ENCODE results near the gene SSBP3.
"Not testable (repeated sequence)": the region's sequence is repeated elsewhere in the genome, so short reads cannot be mapped to it uniquely, and the experiment has no call there.

Gene SSBP3

GRCh38 chr1:54228638-54229079 is 177.5 kb downstream of the SSBP3 start:
- FAIRE-seq, result no peak
- no peak for DNase-seq (ENCODE audit: insufficient read length, low spot score)

DNA sequence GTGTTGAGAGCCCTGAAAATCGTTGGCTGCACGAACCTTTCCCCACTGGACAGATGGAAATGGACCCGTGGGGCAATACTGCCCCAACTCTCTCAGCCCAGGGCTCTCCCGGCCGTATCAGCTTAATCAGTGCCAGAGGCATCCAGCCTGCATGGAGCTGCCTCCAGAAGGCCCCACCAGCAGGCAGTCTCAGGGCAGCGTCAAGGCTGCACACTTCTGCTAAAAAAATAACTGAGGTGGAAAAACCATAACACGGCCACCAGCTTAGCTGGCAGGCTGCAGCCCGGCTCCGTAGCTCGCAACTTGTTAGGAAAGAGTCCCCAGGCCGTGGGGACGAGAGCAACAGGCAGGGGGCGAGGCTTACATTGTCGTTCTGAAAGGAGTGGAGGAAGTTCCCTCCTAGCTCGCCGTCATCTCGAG is 178.3 kb downstream of the SSBP3 start:
- DNase-seq (ENCODE audit: insufficient read length, low spot score), result no peak
- FAIRE-seq, result no peak

- DNase-seq (ENCODE audit: insufficient read length, low spot score), result no peak
- no peak for FAIRE-seq
Measured at GRCh38 chr1:54227091-54227602, 179.0 kb downstream of the SSBP3 start.

- FAIRE-seq (no peak), DNase-seq (ENCODE audit: insufficient read length, low spot score) (no peak)
Measured at GRCh38 chr1:54225986-54226559, 180.1 kb downstream of the SSBP3 start.

- no peak for FAIRE-seq
- DNase-seq (ENCODE audit: insufficient read length, low spot score), result no peak
Measured at GRCh38 chr1:54225378-54225777, 180.8 kb downstream of the SSBP3 start.

- no peak for FAIRE-seq
- no peak for DNase-seq (ENCODE audit: insufficient read length, low spot score)
Measured at GRCh38 chr1:54224233-54224632, 182.0 kb downstream of the SSBP3 start.

DNA sequence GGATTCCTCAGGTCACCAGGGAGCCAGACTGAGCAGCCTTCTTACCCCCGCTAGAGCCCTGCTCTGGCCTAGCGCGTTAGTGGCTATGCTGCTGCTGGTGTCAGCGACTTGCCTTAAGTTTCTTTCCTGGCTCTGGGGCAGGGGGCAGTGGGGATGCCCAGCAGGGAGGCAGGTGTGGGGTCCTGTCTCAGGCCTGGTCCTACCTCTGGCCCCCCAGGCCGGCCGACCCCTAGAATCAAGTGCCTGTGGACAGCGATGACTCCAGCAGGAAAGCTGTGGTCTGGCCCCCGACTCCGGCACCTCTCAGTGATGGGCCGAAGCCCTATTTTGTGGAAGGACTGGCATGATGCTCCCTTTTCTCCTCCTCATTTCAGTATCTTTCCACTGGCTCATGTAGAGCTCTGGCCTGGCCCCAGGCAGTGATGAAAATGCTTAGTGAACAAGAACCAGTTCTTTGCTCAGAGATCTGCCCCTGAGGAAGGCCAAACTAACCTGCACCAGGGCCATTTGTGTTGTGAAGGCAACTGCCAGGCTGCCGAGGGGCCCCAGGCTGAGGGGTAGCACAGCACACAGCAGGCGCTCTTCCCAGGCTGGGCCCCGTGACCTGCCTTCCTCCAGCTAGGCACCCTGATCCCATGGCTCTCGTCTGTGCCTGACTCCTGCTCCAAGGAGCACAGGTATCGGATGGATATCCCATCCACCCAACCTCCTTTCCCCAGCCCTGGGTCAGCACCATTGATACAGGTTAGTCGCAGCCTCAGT is 182.6 kb downstream of the SSBP3 start:
- DNase-seq (ENCODE audit: insufficient read length, low spot score) (no peak), FAIRE-seq (no peak)

DNA sequence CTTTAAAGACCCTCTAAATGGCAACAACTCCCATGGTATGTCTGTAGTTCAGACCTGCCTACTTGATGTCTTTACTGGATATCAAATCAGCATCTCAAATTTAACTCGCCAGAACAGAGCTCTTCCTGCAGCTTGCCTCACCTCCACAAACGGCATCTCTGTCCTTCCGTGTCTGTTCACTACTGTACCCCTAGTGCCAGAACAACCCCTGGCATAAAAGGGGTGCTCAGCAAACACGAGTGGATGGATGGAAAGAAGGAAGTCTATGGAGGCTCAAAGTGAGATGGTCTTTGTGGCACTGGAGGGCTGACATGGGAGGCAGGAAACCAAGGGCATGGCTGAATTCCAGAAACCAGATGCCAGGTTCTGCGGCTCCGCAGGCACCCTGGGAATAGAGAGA is 183.5 kb downstream of the SSBP3 start:
- FAIRE-seq, result no peak
- DNase-seq (ENCODE audit: insufficient read length, low spot score), result no peak

GRCh38 chr1:54221867-54222484 is 184.2 kb downstream of the SSBP3 start:
- DNase-seq (ENCODE audit: insufficient read length, low spot score) (no peak), FAIRE-seq (no peak)

DNA sequence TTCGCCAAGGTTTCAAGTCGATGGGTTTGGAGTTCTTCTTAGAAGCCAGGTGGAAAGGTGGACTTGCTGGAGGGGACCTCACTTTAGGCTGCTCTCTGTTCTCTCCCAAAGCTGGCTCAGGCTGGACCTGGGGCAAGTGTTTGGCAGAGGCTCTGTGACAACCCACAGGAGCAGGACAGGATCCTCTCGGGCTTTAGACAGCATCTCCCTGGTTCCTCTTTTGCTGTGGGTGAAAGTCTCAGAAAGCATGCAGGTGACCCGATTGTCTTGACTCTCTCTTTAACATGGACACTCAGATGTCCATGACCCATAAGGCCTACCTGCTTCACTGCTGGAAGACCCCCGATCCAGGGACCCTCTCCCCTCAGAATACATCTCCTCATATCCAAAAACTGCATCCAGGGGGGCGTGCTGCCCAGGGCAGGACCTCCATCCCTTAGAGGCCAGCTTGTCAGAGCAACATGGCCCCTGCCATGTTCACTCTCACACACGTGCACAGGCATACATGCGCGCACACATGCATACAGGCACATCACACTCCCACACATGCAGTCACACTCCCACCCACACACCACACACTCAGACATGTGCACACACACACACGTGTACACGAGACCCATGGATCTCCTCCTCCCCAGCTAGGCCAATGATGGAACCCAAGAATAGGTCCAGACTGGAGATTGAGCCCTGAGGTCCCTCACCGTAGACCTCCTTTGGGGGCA is 184.9 kb downstream of the SSBP3 start:
- no peak for FAIRE-seq
- DNase-seq (ENCODE audit: insufficient read length, low spot score), result no peak

DNA sequence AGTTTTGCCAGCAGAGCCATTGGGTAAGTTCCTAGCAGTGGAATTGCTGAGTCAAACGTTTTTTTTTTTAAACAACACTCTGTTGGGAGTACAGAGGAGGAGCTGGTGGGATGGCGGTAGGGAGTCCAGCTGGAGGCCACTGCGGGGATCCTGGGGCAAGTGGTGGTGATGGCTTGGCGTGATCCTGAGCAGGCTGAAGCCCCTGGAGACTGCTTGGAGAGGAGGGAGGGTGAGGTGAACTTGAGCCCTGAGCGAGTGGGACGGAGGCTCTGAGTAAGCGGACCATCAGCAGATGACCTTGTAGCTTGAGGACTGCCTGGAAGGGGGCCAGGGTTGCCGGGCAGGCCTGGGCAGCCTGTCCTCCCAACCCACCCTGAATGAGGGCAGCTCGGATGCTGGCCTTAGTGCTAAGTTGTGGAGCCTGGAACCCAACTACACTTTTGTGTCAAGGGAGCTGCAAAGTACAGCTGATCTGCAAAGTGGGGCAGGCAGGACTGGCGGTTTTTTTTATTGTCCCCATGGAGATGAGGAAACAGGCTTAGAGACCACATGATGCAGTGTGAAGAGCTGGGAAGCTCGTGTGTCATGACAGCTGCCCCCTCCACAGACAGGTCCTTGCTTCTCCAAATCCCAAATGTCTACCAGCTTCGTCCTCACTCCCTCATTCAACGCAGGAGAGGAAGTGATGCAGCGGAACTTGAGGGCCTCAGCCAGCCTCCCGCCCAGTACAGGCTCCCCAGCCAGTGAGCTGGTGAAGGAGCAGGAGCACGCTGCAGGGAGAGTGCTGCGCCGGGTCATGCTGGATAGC is 186.0 kb downstream of the SSBP3 start:
- no peak for FAIRE-seq

DNA sequence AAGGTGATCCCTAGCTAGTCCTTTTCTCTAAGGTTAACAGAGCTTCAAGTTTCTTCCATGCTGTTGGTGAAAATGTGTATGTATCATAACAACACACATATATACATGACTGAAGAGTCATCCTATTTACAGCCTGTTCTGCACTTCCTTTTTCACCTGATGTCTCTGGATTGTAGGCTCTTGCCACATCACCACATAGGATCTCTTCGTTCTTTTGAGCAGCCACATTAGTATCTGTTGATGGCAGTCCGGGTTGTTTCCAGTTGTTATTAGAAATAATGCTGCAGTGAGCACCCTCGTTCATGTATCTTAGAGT is 186.5 kb downstream of the SSBP3 start:
- DNase-seq (ENCODE audit: insufficient read length, low spot score), result no peak
- no peak for FAIRE-seq

More for the DNA sequence above, 186.0 kb downstream of the SSBP3 start:
- no peak for DNase-seq (ENCODE audit: insufficient read length, low spot score)

DNA sequence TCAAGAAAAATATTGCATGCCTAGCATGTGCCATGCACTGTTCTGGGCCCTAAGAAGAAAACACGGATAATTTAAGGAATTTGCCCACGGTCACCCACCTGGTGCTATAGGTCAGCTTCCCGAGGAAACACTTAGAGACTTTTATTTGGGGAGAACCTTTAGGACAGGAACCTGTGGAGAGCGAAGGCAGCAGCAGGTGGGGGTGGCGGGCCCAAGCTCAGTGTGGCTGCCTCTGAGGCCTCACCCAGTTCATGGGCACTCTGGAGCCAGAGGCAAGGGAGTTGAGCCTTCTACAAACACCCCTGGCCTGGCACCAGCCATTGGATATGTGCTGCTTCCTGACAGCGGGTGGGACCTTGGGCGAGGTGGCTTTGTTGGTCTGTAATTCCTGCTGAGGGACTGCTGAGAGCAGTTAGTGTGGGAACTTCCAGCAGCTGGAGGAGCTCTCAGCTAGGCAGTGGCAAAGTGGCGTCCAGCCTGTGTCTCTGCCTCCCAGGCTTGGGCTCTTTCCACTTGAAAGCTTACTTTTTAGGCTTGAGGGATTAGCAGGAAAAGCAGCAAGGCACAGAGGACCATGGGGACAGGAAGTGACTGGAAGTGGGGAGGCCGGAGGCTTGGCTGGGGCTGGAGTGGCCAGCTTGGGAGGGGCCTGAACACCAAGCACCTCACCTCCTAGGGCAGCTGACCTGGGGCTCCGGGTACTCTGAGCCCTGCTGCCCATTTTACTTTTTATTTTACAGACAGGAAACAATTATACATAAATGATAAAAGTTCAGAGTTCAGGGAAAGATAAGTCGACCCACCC is 187.1 kb downstream of the SSBP3 start:
- FAIRE-seq, result no peak
- DNase-seq (ENCODE audit: insufficient read length, low spot score), result no peak

- DNase-seq (ENCODE audit: insufficient read length, low spot score) (no peak), FAIRE-seq (no peak)
Measured at GRCh38 chr1:54215523-54215922, 190.7 kb downstream of the SSBP3 start.

- FAIRE-seq (no peak), DNase-seq (ENCODE audit: insufficient read length, low spot score) (no peak)
Measured at GRCh38 chr1:54212872-54213271, 193.3 kb downstream of the SSBP3 start.

DNA sequence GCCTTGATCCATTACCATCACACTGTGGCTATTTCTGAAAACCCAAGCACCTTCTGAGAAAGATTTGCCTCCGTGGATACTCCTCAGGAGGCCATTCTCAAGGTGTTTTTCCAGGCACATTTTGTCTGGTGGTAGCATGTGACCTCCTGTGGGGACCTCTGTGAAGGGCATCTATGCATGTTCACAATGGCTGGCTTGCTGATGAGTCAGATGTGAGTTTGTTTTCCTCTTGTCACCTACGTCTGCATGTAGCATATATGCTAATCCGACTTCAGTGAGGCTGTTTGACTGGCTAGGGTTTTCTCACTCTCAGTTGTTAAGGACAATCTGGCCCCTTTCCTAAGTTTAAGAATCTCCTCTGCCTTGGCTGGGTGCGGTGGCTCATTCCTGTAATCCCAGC is 198.3 kb downstream of the SSBP3 start:
- not testable (repeated sequence) for DNase-seq (ENCODE audit: insufficient read length, low spot score); FAIRE-seq

- DNase-seq (ENCODE audit: insufficient read length, low spot score) (no peak), FAIRE-seq (no peak)
Measured at GRCh38 chr1:54207287-54207686, 198.9 kb downstream of the SSBP3 start.

DNA sequence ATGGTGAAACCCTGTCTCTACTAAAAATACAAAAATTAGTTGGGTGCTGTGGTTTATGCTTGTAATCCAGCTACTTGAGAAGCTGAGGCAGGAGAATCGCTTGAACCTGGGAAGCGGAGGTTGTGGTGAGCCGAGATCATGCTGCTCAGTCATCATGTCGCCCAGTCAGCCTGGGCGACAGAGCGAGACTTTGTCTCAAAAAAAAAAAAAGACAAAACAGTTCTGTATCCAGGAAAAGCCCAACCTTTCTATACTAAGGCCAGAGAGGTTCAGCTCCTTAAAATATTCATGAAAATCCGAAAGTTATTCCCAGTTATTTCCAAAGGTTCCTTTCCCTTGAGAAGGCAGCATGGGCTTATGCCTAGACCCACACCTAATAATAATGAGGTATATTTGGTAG is 202.0 kb downstream of the SSBP3 start:
- DNase-seq (ENCODE audit: insufficient read length, low spot score) (no peak), FAIRE-seq (no peak)

GRCh38 chr1:54200519-54200997 is 205.6 kb downstream of the SSBP3 start:
- no peak for DNase-seq (ENCODE audit: insufficient read length, low spot score)
- FAIRE-seq, result no peak
